Epidermal melanocyte (primary cell): Measurements from ENCODE around the gene LPP.

Experiments
- DNase-seq: peaks from one replicate; pipeline ENCODE4 v3.0.0; 2011; ENCODE audit warnings: low spot score; ENCODE audit not compliant: insufficient read length

Gene LPP

GRCh38 chr3:188539631-188540194 is 385.8 kb downstream of the LPP start:
- DNase-seq = no peak

GRCh38 chr3:188542196-188542595 is 388.2 kb downstream of the LPP start:
- no peak for DNase-seq

GRCh38 chr3:188544012-188544411 is 390.1 kb downstream of the LPP start:
- DNase-seq = no peak

DNA sequence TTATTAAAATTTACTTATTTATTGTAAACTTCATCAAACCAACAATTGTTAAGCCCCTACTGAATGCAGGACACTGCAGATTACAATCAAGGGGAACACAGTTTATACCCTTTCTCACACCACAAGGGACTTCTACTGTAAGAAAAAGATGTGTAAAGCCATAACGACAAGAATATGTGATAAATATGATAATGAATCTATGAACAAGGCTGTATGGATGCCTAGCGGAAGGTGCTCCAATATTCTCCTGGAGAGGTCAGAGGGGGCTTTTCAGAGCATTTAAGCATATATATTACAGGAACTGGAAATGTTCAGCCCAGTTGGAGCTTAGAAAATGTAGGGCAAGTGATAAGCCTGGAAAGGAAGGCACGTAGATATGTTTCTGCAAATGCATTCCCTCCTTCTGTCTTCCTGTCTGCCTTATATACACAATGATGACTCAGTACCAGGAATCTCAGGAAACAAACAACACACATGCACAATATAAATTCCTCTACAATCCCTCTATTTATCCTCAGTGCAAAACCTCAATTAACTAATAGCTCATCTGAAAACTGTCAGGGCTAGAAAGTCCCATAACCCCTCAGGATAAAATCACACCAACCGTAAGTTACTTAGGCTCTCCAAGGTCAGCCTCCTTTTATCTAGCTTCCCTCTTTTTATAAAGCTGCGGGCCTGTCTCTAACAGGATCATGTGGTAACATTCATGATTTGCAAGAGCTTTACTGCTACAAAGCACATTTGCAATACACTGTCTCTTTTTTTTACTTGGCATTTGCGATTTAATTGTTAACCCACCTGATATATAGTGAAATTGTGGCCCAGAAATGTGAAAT is 393.1 kb downstream of the LPP start:
- DNase-seq = no peak

DNA sequence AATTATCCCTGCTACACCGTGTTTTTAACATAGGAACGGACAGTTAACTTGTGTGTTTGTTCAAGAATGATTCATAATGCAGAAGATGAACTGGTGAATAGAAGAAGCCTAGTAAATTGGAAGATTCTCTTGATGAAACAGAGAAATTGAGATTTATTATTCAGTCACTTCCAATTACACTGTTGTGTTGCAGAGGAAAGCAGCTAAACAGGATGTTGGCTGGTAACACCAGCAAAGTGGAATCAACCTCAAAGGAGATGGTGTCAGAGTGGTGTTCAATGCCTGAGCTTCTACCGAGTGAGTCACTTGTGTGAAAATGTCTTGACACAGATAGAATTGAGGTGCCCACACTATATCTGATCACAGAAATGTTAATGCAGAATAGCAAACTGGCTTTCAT is 399.6 kb downstream of the LPP start:
- DNase-seq = no peak

- no peak for DNase-seq
Observed at GRCh38 chr3:188554404-188554803, 400.4 kb downstream of the LPP start.

DNA sequence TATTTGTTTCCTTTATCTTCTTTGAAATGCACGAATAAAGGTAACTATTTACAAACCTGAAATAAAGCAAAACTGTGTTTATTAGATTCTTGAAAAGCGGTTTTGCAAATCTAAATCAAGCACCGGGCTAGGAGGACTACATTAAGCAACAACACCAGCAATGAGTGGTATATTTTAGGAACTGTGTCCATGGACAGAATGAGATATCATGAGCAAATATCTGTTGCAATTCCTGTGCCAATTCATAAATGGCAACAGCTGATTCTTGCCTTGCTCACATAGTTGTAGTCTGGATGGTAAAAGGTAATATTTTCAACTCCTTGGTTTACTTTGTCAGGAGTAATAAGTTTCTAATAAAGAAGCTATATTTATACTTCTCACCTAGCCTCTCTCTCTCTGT is 403.3 kb downstream of the LPP start:
- no peak for DNase-seq

GRCh38 chr3:188558343-188559071 is 404.6 kb downstream of the LPP start:
- DNase-seq = no peak

GRCh38 chr3:188559072-188559429 is 405.1 kb downstream of the LPP start:
- DNase-seq = no peak

- DNase-seq = no peak
Observed at GRCh38 chr3:188559856-188560255, 405.9 kb downstream of the LPP start.

- DNase-seq = no peak
Observed at GRCh38 chr3:188562144-188562543, 408.2 kb downstream of the LPP start.

DNA sequence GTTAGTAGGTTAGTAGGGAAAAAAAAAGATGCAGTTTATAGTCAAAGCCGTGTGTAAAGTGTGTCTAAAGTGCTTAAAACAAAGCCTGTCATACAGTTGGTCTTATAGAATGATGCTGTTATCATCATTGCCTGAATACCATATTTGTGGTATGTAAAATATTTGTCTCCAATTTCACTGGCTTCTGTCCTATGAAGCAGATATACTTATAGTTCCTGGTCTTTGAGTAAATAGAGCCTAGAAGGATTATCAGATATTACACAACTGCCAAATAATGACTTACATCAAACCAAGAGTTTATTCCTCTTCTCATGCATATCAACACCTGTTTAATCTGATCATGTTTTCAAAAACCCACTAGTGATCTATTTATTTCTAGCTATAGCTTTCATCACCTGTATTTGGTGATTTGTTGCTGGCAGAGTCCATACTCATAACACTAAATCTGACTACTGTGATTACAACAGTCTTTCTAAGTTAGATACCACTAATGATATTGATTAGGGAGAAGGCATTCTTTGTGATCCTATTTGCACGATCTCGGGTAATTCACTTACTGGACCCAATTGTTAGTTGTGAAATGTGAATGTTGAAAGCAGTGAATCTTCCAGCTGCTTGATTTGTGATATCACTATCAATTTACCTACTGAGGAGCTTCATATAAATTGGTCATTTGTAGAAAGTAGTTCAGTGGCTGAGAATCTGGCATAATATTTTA is 413.7 kb downstream of the LPP start:
- DNase-seq = no peak

- DNase-seq = no peak
Observed at GRCh38 chr3:188568736-188569135, 414.8 kb downstream of the LPP start.

- DNase-seq = no peak
Observed at GRCh38 chr3:188571531-188572095, 417.7 kb downstream of the LPP start.

DNA sequence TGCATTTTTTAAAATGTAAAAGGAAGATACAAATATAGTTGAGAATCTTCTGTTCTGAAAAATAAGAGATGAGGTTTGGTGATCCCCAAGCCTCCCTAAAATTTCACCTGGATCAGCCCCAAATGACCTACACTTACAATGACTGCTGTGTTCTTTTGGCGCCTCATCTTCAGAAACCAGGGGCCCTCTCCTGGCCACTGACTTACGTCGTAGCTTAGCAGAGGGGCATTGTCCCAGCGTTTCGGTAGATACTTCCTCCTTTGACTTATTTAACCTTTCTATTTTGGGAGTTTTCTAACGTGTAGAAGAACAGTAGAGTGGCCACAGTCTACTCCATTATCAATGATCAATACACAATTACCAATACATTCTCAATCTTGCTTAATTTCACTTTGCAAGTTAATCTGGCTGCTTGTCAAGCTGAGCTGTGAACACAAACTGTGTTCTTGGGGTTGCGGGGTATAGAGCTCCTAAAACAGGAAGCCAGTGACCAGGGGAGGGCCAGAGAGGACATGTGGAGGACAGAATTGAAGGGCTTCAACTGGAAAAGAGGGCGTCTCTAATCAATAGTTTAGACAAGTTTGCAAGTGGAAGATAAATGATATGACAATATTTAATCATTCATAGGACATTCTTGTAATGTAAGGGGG is 419.5 kb downstream of the LPP start:
- DNase-seq = no peak

GRCh38 chr3:188573956-188574355 is 420.0 kb downstream of the LPP start:
- DNase-seq = no peak

- DNase-seq = no peak
Observed at GRCh38 chr3:188574885-188575284, 420.9 kb downstream of the LPP start.

- DNase-seq = no peak
Observed at GRCh38 chr3:188575501-188575900, 421.5 kb downstream of the LPP start.

GRCh38 chr3:188577539-188577938 is 423.6 kb downstream of the LPP start:
- no peak for DNase-seq

- no peak for DNase-seq
Observed at GRCh38 chr3:188578576-188579363, 424.8 kb downstream of the LPP start.
